HepG2 (cell line): ENCODE data around the gene CCDC69. TPM values are rescaled to one million over a fixed set of nuclear protein-coding genes. Genes with fewer than 3 reads are reported as not detected.

Source experiments
- ATF1 ChIP-seq: IDR thresholded peaks from 2 replicates; pipeline ENCODE4 v1.6.1; 2016; ENCODE audit warnings: mild to moderate bottlenecking, control low read depth
- MXI1 ChIP-seq: IDR thresholded peaks from 3 replicates; pipeline ENCODE4 v1.6.1; 2012; ENCODE audit warnings: low read depth, low read length, inconsistent platforms, borderline replicate concordance
- ZKSCAN8 ChIP-seq: IDR thresholded peaks from 2 replicates; pipeline ENCODE4 v1.6.1; 2016; ENCODE audit warnings: borderline replicate concordance, missing genetic modification reagents, missing compliant biosample characterization
- ZNF335 ChIP-seq: sonication (generic); formaldehyde crosslinking; IDR thresholded peaks from 2 replicates; pipeline ENCODE4 v1.4.0; 2020; ENCODE audit warnings: missing genetic modification reagents
- ZNF558 ChIP-seq: sonication (generic); formaldehyde crosslinking; IDR thresholded peaks from 2 replicates; pipeline ENCODE4 v1.9.0; 2022; ENCODE audit warnings: mild to moderate bottlenecking, missing genetic modification reagents, borderline replicate concordance
- ZNF567 ChIP-seq: sonication (generic); formaldehyde crosslinking; IDR thresholded peaks from 2 replicates; pipeline ENCODE4 v1.8.1; 2023; ENCODE audit warnings: mild to moderate bottlenecking, missing genetic modification reagents, borderline replicate concordance
- ZNF878 ChIP-seq: sonication (generic); formaldehyde crosslinking; IDR thresholded peaks from 2 replicates; pipeline ENCODE4 v1.8.1; 2023; ENCODE audit warnings: mild to moderate bottlenecking, missing genetic modification reagents, moderate library complexity
- polyA plus RNA-seq, 8 experiments: library from polyadenylated mRNA; depleted of rRNA in 3 of 8; stranded (reverse) in 7 of 8; unstranded in 1 of 8; fragments of >200 nt; fragmentation: Illumina TruSeq in 4 of 8; extraction: Trizol in 4 of 8; gene quantifications; 2 replicates each; pipeline versions ENCODE4 v1.2.1 to v1.2.3, GENCODE V29; 2011 to 2016; ENCODE audit warnings: low read depth in 4 of 8, missing spikeins in 1 of 8, mixed read lengths in 1 of 8; ENCODE audit not compliant: insufficient read depth in 1 of 8
- total RNA-seq, 5 experiments: library from RNA; depleted of rRNA; stranded (reverse); fragments of >200 nt; fragmentation: Illumina TruSeq; extraction: Trizol; gene quantifications; 2 replicates each; pipeline ENCODE4 v1.2.3, GENCODE V29; 2016; ENCODE audit warnings: low read depth in 1 of 5
- TF ChIP-seq, protein P1 (sequence below), 2 experiments: sonication (generic) in 1 of 2; formaldehyde crosslinking in 1 of 2; IDR thresholded peaks; 2 replicates each; pipeline versions ENCODE4 v1.6.1 to v1.9.0; 2014 to 2022; ENCODE audit warnings: antibody characterized with exemption in 1 of 2, borderline replicate concordance in 1 of 2, inconsistent platforms in 1 of 2, low read depth in 1 of 2, missing genetic modification reagents in 1 of 2
- TF ChIP-seq, protein P2 (sequence below): sonication (generic); formaldehyde crosslinking; IDR thresholded peaks from 2 replicates; pipeline ENCODE4 v1.5.0; 2020; ENCODE audit warnings: mild to moderate bottlenecking, missing genetic modification reagents
- TF ChIP-seq, protein P3 (sequence below): sonication (generic); formaldehyde crosslinking; IDR thresholded peaks from 2 replicates; pipeline ENCODE4 v1.8.0; 2022; ENCODE audit warnings: mild to moderate bottlenecking, missing genetic modification reagents, borderline replicate concordance
- TF ChIP-seq, protein P4 (sequence below): sonication (generic); formaldehyde crosslinking; IDR thresholded peaks from 2 replicates; pipeline ENCODE4 v1.9.0; 2021; ENCODE audit warnings: missing genetic modification reagents, mild to moderate bottlenecking, borderline replicate concordance

CCDC69 gene
- total and polyA plus RNA-seq, 2 of the 13 experiments (the other 11 are each of a cell fraction or from before 2014, with no cell fraction given) = 12.2 to 45.2 TPM

DNA sequence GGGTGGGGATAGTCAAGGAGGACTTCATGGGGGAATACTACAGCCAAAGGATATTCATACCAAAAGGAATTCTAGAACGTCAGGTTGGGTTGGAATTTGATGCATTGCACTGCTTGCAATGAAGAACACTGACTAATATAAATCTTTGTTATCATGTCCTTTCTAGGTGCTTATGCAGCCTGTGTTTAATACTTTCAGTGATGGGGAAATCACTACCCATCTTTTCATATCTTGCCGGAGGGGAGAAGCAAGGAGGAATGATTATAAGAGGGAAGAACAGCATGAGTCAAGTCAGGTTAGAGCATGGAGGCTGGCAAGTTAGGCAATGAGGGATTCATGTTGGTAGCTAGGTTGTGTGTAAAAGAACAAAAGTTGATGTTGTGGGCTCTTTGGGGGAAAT is 5.1 kb upstream of the CCDC69 start (continued):
- TF ChIP-seq, protein P1, sequence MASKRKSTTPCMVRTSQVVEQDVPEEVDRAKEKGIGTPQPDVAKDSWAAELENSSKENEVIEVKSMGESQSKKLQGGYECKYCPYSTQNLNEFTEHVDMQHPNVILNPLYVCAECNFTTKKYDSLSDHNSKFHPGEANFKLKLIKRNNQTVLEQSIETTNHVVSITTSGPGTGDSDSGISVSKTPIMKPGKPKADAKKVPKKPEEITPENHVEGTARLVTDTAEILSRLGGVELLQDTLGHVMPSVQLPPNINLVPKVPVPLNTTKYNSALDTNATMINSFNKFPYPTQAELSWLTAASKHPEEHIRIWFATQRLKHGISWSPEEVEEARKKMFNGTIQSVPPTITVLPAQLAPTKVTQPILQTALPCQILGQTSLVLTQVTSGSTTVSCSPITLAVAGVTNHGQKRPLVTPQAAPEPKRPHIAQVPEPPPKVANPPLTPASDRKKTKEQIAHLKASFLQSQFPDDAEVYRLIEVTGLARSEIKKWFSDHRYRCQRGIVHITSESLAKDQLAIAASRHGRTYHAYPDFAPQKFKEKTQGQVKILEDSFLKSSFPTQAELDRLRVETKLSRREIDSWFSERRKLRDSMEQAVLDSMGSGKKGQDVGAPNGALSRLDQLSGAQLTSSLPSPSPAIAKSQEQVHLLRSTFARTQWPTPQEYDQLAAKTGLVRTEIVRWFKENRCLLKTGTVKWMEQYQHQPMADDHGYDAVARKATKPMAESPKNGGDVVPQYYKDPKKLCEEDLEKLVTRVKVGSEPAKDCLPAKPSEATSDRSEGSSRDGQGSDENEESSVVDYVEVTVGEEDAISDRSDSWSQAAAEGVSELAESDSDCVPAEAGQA (IDR thresholded peaks at IDR 0.05; ENCODE audit: low read depth) = no peak
- TF ChIP-seq, protein P1 (CRISPR knock-in tag; IDR thresholded peaks at IDR 0.05; ENCODE audit: borderline replicate concordance) = no peak
- TF ChIP-seq ZNF567 (no peak), ZNF558 (CRISPR knock-in tag) (no peak), ATF1 (CRISPR knock-in tag) (no peak), MXI1 (no peak), ZNF335 (CRISPR knock-in tag) (no peak), ZNF878 (CRISPR knock-in tag) (no peak), ZKSCAN8 (no peak)
- TF ChIP-seq, protein P2, sequence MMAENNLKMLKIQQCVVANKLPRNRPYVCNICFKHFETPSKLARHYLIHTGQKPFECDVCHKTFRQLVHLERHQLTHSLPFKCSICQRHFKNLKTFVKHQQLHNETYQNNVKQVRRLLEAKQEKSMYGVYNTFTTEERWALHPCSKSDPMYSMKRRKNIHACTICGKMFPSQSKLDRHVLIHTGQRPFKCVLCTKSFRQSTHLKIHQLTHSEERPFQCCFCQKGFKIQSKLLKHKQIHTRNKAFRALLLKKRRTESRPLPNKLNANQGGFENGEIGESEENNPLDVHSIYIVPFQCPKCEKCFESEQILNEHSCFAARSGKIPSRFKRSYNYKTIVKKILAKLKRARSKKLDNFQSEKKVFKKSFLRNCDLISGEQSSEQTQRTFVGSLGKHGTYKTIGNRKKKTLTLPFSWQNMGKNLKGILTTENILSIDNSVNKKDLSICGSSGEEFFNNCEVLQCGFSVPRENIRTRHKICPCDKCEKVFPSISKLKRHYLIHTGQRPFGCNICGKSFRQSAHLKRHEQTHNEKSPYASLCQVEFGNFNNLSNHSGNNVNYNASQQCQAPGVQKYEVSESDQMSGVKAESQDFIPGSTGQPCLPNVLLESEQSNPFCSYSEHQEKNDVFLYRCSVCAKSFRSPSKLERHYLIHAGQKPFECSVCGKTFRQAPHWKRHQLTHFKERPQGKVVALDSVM (CRISPR knock-in tag) = no peak
- TF ChIP-seq, protein P3, sequence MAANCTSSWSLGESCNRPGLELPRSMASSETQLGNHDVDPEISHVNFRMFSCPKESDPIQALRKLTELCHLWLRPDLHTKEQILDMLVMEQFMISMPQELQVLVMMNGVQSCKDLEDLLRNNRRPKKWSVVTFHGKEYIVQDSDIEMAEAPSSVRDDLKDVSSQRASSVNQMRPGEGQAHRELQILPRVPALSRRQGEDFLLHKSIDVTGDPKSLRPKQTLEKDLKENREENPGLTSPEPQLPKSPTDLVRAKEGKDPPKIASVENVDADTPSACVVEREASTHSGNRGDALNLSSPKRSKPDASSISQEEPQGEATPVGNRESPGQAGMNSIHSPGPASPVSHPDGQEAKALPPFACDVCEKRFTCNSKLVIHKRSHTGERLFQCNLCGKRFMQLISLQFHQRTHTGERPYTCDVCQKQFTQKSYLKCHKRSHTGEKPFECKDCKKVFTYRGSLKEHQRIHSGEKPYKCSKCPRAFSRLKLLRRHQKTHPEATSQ (CRISPR knock-in tag) = no peak
- TF ChIP-seq, protein P4, sequence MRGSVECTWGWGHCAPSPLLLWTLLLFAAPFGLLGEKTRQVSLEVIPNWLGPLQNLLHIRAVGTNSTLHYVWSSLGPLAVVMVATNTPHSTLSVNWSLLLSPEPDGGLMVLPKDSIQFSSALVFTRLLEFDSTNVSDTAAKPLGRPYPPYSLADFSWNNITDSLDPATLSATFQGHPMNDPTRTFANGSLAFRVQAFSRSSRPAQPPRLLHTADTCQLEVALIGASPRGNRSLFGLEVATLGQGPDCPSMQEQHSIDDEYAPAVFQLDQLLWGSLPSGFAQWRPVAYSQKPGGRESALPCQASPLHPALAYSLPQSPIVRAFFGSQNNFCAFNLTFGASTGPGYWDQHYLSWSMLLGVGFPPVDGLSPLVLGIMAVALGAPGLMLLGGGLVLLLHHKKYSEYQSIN (CRISPR knock-in tag) = no peak
